ENCODE data around the gene DEFB125. TPM values are rescaled to one million over a fixed set of nuclear protein-coding genes. Genes with fewer than 3 reads are reported as not detected.
"Not testable (repeated sequence)": the region's sequence is repeated elsewhere in the genome, so short reads cannot be mapped to it uniquely, and the experiment has no call there.

Gene DEFB125
- total and polyA plus RNA-seq, 2 donors (not counting 3 experiments of a cell fraction or from before 2014, with no cell fraction given) = not detected

GRCh38 chr20:95215-95614, 7.7 kb downstream of the DEFB125 start:
- CTCF ChIA-PET = no interaction called here
- peaks cover 0 to 4% of the 10 kb centered on the region in 2 experiments for H3K27me3 ChIP-seq (ENCODE audit: control insufficient read depth in 2 of 2, insufficient read depth in 2 of 2, low read length in 2 of 2)
- H3K4me1 ChIP-seq (ENCODE audit: control insufficient read depth, extremely low read depth, insufficient read depth, low read length) = no peaks in the 10 kb centered on the region
- FAIRE-seq (no peak), DNase-seq (ENCODE audit: low read depth, low spot score) (no peak)
- dilution Hi-C loops (cut with MboI; ENCODE audit: extremely low pct_ligation_motif_present, low sequenced_read_pairs) = no loop called here
- no peak overlapping the region for H3K4me3 ChIP-seq (replicated peaks in 1 of 3; ENCODE audit: insufficient read depth in 1 of 3, low read depth in 1 of 3, low read length in 3 of 3)
- H4K20me1 ChIP-seq (replicated peaks; ENCODE audit: control insufficient read depth, extremely low read depth, insufficient read depth, low read length) = no peaks in the 10 kb centered on the region
- BruUV-seq (replicated peaks) = no TSS peak
- no peak overlapping the region for H3K27ac ChIP-seq (ENCODE audit: insufficient read depth, low read depth, low read length)
- no peak overlapping the region for H2AFZ ChIP-seq (ENCODE audit: low read depth, low read length)
- H3K9me3 ChIP-seq (replicated peaks; ENCODE audit: control insufficient read depth, insufficient read depth, low read length) = no peaks in the 10 kb centered on the region
- intact Hi-C loops (cut with micrococcal nuclease) = no loop called here
- POLR2A ChIA-PET = no interaction called here
- H3K9ac ChIP-seq (replicated peaks; ENCODE audit: extremely low read depth, insufficient read depth, low read length) = no peak overlapping the region
- H3K9me1 ChIP-seq (replicated peaks; ENCODE audit: control insufficient read depth, extremely low read depth, insufficient read depth, low read length) = no peaks in the 10 kb centered on the region
- TF ChIP-seq MYC (IDR thresholded peaks at IDR 0.05; ENCODE audit: low read depth, low read length) = no peak
- no peak for TF ChIP-seq POLR2A (IDR thresholded peaks at IDR 0.05; ENCODE audit: low read depth, low read length)
- no peak for TF ChIP-seq GATA2 (IDR thresholded peaks at IDR 0.05; ENCODE audit: insufficient read depth, insufficient read length, low read depth, low read length)
- TF ChIP-seq FOS (IDR thresholded peaks at IDR 0.05; ENCODE audit: borderline replicate concordance, insufficient read depth, low read length) = no peak
- no peak for TF ChIP-seq JUN (IDR thresholded peaks at IDR 0.05; ENCODE audit: borderline replicate concordance, insufficient read depth, insufficient read length, low read depth)
- TF ChIP-seq EZH2 (IDR thresholded peaks at IDR 0.05; ENCODE audit: borderline replicate concordance, low read depth, low read length, severe bottlenecking) = no peak
- no peak for TF ChIP-seq POLR2AphosphoS5 (IDR thresholded peaks at IDR 0.05; ENCODE audit: insufficient read depth, low read depth, low read length)
- no peak for TF ChIP-seq CTCF (IDR thresholded peaks at IDR 0.05; ENCODE audit: extremely low read depth in 1 of 2, insufficient read depth in 1 of 2, low read depth in 1 of 2, low read length in 2 of 2)
- TF ChIP-seq MAX (IDR thresholded peaks at IDR 0.05; ENCODE audit: insufficient read depth, insufficient read length) = no peak
- no peaks in the 10 kb centered on the region for H3K36me3 ChIP-seq (ENCODE audit: control insufficient read depth in 2 of 2, extremely low read depth in 1 of 2, insufficient read depth in 2 of 2, low read length in 2 of 2)
- no peak overlapping the region for H3K4me2 ChIP-seq (ENCODE audit: insufficient read depth, low read length)
- H3K79me2 ChIP-seq (ENCODE audit: control insufficient read depth, insufficient read depth, low read length) = no peaks in the 10 kb centered on the region

- FAIRE-seq; H3K4me3 ChIP-seq (replicated peaks in 1 of 3; ENCODE audit: insufficient read depth in 1 of 3, low read depth in 1 of 3, low read length in 3 of 3); intact Hi-C loops (cut with micrococcal nuclease); POLR2A ChIA-PET; dilution Hi-C loops (cut with MboI; ENCODE audit: extremely low pct_ligation_motif_present, low sequenced_read_pairs); H2AFZ ChIP-seq (ENCODE audit: low read depth, low read length); H3K9ac ChIP-seq (replicated peaks; ENCODE audit: extremely low read depth, insufficient read depth, low read length); H3K36me3 ChIP-seq (ENCODE audit: control insufficient read depth in 2 of 2, extremely low read depth in 1 of 2, insufficient read depth in 2 of 2, low read length in 2 of 2); H3K4me1 ChIP-seq (ENCODE audit: control insufficient read depth, extremely low read depth, insufficient read depth, low read length); H3K9me3 ChIP-seq (replicated peaks; ENCODE audit: control insufficient read depth, insufficient read depth, low read length); BruUV-seq (replicated peaks); CTCF ChIA-PET; H3K9me1 ChIP-seq (replicated peaks; ENCODE audit: control insufficient read depth, extremely low read depth, insufficient read depth, low read length); H3K79me2 ChIP-seq (ENCODE audit: control insufficient read depth, insufficient read depth, low read length); H3K27me3 ChIP-seq (ENCODE audit: control insufficient read depth in 2 of 2, insufficient read depth in 2 of 2, low read length in 2 of 2); H4K20me1 ChIP-seq (replicated peaks; ENCODE audit: control insufficient read depth, extremely low read depth, insufficient read depth, low read length); H3K4me2 ChIP-seq (ENCODE audit: insufficient read depth, low read length); DNase-seq (ENCODE audit: low read depth, low spot score); H3K27ac ChIP-seq (ENCODE audit: insufficient read depth, low read depth, low read length): not testable (repeated sequence)
Observed at GRCh38 chr20:97691-98090, 10.2 kb downstream of the DEFB125 start.
